Activated CD8-positive, alpha-beta memory T cell treated with anti-CD3 and anti-CD28 coated beads, Interleukin-2, amount 50 U/mL, for 24 hours (primary cell): ENCODE data around the gene PCID2.
"Not testable (repeated sequence)": the region's sequence is repeated elsewhere in the genome, so short reads cannot be mapped to it uniquely, and the experiment has no call there.

Experiments
- DNase-seq: peaks from one replicate; pipeline ENCODE4 v3.0.0-alpha.2; 2020; ENCODE audit errors: extremely low read depth

PCID2 gene

DNA sequence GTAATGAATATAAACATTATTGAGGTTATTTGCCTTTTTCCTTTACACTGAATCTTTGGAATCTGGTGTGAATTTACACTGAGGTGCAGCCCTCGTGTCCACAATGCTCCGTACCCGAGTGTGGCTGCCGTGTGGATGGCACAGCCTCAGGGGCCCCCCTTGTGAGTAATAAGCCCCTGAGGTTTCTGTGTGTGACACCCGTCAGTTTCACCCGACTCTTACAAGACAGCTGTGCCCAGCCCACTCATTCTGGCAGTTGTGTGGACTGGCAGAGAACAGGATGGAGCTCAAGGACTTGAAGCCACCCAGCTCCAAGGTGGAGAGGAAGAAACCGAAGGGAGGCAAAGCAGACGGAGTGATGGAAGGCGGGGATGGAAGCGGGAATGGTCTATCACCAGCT is 42.2 kb downstream of the PCID2 start:
- DNase-seq, result no peak

DNA sequence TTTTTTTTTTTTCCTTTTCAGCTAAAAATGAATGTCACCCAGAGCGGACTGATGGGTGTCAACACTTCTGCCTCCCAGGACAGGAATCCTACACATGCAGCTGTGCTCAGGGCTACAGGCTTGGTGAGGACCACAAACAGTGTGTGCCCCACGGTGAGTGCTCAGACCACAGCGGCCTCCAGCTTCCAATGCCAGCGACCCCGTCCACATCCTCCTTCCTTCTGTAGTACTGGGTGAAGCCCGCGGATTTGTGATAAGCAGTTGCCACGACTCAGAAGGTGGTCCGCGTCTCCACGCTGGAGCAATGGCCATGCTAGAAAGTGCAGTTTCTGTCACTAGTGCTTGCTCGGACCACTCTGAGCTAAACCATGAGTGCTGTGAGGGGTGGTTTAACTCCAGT is 44.0 kb downstream of the PCID2 start:
- DNase-seq, result no peak

DNA sequence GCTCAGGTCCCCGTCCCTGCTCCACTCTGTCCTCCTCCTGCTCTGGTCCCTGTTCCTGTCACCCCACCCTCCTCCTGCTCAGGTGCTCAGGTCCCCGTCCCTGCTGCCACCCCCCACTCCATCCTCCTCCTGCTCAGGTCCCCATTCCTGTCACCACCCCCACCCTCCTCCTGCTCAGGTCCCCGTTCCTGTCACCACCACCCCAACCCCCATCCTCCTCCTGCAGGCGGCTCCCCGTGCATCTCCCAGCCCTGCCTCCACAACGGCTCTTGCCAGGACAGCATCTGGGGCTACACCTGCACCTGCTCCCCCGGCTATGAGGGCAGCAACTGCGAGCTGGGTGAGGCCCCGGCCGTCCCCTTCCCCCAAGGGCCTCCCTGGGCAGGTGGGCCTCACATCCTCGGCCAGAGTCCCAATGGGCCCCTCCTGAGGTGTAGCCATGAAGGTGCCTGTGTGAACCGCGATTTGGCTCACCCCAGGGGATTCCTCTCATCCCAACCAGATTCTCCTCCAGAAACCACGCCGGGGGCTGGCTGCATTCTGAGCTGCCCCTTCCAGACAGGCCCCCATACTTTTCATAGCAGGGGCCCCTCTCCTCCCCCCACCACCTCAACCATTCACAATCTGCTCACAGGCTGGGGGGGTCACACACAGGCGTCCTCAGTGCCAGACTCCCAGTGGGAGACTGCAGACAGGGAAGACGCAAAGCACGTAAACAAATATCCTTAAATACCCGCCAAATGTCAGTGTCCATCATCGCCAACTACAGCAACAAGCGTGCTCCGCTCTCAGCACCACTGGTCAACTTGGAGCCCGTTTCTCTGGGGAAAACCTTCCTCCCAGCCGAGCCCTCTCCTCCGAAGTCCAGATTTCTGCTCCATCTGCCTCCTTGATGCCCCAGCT is 45.4 kb downstream of the PCID2 start:
- DNase-seq, result no peak

DNA sequence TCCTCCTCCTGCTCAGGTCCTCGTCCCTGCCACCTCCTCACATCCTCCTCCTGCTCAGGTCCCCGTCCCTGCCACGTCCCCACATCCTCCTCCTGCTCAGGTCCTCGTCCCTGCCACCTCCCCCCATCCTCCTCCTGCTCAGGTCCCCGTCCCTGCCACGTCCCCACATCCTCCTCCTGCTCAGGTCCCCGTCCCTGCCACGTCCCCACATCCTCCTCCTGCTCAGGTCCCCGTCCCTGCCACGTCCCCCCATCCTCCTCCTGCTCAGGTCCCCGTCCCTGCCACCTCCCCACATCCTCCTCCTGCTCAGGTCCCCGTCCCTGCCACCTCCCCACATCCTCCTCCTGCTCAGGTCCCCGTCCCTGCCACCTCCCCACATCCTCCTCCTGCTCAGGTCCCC is 46.5 kb downstream of the PCID2 start:
- DNase-seq, result not testable (repeated sequence)

DNA sequence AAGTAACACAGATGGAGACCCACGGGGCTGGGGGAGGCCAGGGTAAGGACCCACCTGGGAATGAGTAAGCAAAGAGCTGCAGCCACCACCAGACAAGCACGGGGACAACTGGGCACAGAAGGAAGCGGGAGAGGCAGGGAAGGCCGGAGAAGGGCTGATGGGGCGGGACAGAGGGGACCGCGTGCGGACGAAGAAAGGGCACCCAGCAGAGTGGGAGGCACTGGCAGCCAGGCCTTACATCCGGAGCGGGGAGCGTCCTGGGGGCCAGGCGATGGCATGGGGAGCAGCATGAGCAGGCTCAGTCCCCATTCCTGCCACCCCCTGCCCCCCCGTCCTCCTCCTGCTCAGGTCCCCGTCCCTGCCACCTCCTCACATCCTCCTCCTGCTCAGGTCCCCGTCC is 47.0 kb downstream of the PCID2 start:
- no peak for DNase-seq

DNA sequence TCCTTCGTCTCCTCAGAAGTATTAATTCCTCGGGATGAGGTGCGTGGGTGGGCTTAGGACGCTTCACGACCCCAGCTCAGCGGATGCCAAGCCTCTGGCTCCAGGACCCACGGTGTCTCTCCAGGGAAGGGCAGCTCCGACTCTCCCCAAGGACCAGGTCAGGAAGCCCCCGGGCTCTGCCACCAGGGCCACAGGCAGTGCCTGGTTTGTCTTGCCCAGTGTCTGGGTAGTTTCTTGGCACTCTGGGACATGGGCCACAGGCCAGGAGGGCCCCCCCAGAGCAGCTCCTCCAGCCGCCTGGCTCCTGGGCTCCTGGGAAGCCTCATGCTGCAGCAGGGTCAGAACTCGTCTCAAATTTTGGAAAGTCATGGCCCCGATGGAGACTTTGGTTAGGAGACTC is 47.5 kb downstream of the PCID2 start:
- DNase-seq, result no peak

DNA sequence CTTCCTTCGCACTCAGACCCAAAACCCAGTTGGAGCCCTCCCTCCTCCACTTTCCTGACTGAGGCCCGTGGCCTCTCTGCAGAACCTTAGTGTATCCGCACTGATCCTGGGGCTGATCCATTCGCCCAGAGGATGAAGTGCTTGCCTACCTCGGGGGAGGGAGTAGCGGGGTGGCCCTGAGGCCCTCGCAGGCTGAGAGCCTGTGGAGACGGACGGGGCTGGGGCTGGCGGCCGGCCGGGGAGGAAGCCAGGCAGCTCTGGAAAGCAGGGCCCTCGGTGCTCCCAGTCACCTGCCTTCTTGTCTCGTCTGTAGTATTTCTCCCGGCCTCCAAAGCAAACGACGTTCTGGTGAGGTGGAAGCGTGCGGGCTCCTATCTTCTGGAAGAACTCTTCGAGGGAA is 48.8 kb downstream of the PCID2 start:
- DNase-seq, result no peak

DNA sequence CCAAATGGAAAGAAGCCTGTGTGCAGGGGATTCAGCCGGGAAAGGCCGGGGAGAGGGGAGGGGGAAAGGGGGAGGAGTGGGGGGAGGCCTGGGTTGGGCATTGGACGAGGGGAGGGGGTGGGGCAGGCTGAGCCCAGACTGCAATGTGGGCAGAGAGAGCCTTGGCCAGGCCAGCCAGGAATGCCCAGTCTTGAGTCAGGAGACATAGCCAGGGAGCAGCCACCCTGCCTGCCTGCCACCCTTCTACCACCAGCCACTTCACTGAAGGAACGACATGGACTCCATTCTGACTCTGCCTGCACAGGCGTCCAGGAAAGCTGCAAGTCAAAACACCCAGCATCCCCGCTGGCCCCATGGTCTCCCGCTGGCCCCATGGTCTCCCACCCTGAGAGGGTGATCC is 49.5 kb downstream of the PCID2 start:
- DNase-seq, result no peak

DNA sequence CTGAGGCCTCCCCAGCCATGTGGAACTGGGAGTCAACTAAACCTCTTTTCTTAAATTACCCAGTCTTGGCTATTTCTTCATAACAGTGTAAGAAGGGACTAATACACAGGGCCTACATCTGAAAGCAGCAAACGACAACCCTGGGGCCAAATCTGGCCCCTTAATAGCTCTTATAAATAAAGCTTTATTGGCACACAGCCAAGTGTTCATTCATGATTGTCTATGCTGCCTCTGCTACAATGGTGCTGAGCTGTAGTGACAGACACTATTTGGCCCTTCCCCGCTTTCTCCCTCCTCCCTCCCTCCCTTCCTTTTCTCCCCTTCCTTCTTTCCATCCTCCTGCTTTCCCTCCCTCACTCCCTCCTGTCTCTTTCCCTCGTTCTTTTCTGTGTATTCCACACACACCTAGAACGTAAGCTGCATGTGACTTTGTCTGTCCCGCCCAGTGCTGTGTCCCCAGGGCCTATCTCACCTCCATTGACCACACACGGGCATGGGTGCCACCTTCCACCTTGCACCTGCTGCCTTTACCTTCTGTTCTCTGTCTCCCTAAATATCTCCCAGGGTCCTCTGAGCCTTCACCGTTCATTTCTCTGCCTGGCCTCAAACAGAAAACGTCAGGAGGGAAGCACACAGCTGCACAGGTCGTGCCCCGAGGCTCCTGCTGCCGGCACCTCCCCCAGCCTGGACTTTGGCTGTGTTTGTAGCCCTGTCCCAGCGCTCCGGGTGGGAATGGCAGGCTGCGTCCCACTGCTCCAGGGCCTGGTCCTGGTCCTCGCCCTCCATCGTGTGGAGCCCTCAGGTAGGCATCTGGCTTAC is 50.3 kb downstream of the PCID2 start, which contains the start of gene PROZ:
TSS of gene PROZ (plus strand) at position 720 of the 819 bp plus-strand sequence. CDS start at position 733, 13 bp downstream.
- no peak for DNase-seq

DNA sequence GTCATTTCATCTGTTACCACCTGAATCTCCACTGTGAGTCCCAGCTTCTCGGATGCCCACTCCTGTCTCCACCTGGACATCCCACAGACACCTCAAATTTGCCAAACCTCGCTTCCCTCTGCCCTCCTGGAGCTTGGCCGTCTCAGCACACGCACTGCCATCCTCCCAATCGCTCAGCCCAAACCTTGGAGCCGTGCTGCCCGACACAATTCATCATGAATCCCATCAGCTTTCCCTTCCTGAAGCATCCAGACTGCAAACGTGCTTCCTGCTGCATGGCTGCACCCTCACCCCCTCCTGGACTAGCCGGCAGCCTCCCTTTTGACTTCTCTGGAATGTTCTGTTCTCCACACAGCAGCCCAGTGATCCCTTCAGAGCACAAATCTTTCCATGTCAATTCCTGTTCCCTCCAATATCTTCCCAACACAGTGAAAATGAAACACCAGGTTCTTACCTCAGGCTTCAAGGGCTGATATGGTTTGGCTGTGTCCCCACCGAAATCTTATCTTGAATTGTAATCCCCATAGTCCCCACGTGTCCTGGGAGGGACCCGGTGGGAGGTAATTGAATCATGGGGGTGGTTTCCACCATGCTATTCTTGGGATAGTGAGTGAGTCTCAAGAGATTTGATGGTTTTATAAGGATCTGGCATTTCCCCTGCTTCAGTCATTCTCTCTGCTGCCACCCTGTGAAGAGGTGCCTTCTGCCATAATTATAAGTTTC is 51.1 kb downstream of the PCID2 start:
- no peak for DNase-seq

DNA sequence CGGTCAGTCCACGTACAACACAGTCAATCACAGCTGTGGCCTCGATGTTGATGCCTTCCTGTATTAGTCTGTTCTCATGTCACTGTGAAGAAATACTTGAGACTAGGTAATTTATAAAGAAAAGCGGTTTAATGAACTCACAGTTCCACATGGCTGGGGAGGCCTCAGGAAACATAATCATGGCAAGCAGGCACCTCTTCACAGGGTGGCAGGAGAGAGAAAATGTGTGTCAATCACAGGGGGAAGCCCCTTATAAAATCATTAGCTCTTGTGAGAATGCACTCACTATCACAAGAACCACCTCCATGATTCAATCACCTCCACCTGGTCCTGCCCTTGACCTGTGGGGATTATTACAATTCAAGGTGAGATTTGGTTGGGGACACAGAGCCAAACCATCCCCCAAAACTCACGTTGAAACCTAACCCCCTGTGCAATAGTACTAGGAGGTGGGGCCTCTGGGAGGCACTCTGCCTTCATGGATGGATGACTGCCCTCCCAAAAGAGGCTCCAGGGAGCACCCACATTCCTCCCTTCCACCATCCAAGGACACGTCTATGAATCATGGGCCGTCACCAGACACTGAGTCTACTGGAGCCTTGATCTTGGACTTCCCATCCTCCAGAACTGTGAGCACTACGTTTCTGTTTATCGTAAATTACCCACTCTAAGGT is 52.4 kb downstream of the PCID2 start:
- DNase-seq, result no peak

DNA sequence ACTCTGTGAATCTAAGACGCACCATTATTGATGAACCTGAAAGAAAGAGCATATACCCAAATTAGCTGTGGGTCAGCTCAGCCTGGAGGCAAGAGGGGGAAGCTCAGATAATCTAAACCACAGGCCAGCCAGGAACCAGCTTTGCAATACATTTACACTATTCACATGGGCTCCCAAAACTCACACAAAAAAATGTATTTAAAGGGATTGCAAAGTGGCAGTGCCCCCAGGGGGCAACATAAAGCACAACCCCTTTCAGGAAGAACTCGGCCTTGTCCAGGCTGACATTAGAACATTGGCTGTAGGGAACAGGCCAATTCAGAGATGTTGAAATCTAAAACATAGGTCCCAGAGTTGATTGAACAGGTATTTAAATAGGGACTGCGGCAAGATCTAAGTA is 53.3 kb downstream of the PCID2 start:
- no peak for DNase-seq

DNA sequence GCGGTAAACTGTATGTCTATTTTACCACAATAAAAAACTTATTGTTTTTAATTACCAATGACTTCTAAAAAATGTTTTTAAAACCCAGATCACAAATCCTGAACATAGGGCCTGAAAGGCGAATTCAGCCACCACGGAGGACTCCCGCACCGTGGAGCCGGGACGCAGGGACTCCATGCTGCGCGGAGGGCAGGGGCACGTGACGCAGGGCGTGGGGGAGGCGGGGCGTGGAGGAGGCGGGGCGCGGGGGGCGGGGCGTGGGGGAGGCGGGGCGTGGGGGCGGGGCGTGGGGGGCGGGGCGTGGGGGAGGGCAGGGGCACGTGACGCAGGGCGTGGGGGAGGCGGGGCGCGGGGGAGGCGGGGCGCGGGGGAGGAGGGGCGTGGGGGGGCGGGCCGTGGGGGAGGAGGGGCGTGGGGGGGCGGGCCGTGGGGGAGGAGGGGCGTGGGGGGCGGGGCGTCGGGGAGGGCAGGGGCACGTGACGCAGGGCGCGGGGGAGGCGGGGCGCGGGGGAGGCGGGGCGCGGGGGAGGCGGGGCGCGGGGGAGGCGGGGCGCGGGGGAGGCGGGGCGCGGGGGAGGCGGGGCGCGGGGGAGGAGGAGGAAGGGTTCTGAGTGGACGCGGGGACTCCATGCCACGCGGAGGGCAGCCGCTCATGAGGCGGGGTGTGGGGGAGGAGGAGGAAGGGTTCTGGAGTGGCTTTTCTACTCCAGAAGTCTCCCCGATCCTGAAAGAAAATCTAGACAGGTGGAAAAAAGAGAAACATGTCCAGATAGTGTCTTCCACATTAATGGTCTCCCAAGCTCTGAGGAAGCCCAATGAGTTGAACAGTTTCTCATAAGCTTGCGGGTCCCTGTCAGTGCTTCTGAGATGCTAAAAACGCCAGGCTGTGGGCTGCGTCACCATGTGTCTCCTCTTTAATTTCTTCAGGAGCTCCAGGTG is 54.4 kb downstream of the PCID2 start:
- no peak for DNase-seq

DNA sequence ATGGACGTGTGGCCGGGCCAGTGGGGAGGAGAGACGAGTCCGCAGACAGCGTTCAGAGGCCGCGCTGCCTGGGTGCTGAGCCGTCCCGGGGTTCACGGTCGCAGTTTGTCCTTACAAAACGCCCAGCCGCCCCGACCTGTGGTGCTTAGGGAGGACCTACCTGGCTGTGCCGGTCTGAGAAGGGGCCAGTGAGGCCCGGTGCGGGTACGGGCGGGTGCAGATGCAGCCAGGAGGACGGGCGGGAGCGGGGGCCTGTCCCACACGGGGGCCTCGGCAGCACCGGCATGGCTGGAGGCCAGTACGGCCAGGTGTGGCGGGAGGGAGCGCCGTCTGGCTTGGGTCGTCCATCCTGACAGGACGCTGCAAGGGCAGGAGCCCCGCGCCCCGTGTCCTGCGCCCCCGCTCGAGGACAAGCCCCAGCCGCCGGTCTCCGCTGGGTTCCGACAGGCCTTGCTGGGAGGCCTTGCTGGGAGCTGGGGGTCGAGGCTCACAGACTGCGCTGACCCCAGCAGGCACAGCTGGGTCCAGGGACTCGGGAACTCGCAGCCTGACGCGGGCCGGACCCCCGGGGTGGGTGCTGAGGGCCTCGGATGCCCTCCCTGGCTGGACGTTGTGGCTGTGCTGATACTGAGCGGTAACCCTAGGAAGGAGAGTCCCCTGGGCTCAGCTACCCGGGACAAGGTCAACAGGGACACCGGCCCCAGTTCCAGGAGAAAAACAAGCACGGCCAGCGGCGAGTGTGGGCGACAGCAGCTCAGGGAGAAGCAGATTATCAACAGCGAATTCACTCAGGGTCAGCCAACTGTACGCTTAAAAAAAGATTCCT is 55.3 kb downstream of the PCID2 start:
- no peak for DNase-seq

DNA sequence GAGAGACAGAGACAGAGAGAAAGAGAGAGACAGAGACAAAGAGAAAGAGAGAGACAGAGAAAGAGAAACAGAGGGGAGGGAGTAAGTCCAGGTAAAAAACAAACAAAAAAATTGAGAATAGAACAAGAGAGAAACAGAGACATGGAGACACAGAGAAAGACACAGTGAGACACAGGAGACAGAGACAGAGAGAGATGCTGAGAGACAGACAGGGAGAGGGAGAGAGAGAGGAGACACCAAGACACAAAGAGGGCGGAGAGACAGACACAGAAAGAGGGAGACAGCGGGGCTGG is 55.8 kb downstream of the PCID2 start:
- DNase-seq, result no peak

DNA sequence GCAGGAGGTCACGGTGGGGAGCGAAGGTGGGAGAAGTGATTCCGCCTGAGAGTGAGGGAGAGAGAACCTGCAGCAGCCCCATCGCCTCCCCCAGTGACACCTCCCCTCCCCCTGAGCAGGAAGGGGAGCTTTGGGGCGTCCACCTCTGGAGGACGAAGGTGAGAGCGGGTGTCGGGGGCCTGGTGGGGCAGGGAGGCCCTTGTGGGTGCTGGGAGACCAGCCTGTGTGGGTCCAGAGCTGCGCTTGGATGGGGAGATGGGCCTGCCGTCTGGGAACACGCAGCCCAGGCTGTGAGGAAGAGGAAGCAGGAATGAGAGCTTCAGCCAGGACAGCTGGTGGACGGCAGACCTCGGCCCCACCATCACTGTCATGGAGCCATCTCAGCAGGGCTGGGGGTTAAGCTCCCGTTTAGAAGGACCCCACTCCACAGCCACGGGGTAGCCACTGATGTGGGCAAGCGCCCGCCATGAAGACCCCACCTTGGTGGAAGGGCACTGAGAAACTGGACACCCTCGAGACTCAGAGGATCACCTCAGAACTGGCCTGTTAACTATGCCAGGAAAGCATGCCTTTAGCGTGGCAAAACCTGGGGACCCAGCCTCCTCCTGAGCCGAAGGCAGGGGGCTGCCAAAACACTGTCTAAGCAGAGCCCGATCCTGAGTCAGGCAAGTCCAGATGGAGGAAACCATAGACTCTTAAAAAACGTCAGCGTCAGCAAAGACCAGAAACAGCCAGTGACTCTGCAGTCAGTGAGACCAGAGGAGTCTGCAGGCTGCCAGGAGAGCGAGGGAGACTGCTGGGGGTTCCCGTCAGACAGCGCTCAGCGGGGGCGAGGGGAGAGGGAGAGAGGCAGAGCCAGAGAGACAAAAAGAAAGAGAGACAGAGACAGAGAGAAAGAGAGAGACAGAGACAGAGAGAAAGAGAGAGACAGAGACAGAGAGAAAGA is 56.5 kb downstream of the PCID2 start:
- DNase-seq, result no peak

DNA sequence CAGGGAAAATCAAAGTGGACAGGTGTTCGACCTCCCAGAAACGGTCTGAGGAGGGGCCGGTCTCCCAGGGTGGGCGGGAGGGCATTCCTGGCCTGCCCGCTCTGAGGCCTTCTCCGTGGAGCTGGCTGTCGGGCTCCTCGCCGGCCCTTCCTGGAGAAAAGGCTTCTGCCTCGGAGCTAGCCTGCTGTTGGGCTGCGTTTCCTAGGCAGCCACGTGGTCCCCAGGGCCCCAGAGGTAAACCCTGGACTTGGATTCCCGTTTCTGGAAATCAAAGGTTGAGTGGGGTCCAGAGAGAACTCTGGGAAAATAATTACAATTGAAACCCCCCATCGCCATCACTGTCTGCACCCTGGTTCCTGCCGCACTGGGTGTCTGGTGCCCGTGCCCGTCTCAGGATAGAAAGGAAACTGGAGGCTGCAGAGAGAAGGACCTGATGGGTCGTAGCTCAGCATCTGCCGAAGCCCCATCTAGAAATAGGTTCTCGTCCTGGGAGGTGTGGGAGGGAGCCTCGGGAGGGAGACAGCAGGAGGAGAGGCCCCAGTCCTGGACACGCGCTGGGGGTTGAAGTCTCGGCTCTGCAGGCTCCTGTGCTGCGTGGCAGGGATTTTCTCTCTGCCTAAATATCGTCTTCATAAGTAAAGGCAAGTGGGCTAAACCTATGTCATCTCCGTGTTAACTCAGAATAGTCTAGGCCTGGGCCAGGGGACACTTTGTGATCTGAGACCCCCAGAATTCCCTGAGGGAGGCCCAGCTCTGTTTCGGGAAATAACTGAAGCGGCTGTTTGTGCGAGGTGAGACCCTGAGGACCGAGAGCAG is 57.7 kb downstream of the PCID2 start:
- DNase-seq, result no peak
